ENCODE measurements around the gene ZNHIT1. TPM values are rescaled to one million over a fixed set of nuclear protein-coding genes. Genes with fewer than 3 reads are reported as not detected.
"Not testable (repeated sequence)": the region's sequence is repeated elsewhere in the genome, so short reads cannot be mapped to it uniquely, and the experiment has no call there.

ZNHIT1 gene
- total RNA-seq, 1 donor: 75.6 TPM

- DNase-seq (ENCODE audit: low read depth): no peak
- peak overlapping the region; percentile 98 for H3K4me3 ChIP-seq (ENCODE audit: low read depth, low read length)
- TF ChIP-seq, protein P1, sequence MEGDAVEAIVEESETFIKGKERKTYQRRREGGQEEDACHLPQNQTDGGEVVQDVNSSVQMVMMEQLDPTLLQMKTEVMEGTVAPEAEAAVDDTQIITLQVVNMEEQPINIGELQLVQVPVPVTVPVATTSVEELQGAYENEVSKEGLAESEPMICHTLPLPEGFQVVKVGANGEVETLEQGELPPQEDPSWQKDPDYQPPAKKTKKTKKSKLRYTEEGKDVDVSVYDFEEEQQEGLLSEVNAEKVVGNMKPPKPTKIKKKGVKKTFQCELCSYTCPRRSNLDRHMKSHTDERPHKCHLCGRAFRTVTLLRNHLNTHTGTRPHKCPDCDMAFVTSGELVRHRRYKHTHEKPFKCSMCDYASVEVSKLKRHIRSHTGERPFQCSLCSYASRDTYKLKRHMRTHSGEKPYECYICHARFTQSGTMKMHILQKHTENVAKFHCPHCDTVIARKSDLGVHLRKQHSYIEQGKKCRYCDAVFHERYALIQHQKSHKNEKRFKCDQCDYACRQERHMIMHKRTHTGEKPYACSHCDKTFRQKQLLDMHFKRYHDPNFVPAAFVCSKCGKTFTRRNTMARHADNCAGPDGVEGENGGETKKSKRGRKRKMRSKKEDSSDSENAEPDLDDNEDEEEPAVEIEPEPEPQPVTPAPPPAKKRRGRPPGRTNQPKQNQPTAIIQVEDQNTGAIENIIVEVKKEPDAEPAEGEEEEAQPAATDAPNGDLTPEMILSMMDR (IDR thresholded peaks at IDR 0.05; ENCODE audit: insufficient read depth, low read depth, low read length): no peak
These were observed 27.2 kb downstream of the ZNHIT1 start for GRCh38 chr7:101245147-101245668.

GRCh38 chr7:101248276-101248675 is 30.3 kb downstream of the ZNHIT1 start:
- no peak for DNase-seq (ENCODE audit: low read depth)
- H3K4me3 ChIP-seq (ENCODE audit: low read depth, low read length): no peak overlapping the region
- TF ChIP-seq, protein P1 (IDR thresholded peaks at IDR 0.05; ENCODE audit: insufficient read depth, low read depth, low read length): no peak

- TF ChIP-seq, protein P1 (IDR thresholded peaks at IDR 0.05; ENCODE audit: insufficient read depth, low read depth, low read length): no peak
- DNase-seq (ENCODE audit: low read depth): no peak
- no peak overlapping the region for H3K4me3 ChIP-seq (ENCODE audit: low read depth, low read length)
These were observed 32.4 kb downstream of the ZNHIT1 start for GRCh38 chr7:101250324-101250723.

DNA sequence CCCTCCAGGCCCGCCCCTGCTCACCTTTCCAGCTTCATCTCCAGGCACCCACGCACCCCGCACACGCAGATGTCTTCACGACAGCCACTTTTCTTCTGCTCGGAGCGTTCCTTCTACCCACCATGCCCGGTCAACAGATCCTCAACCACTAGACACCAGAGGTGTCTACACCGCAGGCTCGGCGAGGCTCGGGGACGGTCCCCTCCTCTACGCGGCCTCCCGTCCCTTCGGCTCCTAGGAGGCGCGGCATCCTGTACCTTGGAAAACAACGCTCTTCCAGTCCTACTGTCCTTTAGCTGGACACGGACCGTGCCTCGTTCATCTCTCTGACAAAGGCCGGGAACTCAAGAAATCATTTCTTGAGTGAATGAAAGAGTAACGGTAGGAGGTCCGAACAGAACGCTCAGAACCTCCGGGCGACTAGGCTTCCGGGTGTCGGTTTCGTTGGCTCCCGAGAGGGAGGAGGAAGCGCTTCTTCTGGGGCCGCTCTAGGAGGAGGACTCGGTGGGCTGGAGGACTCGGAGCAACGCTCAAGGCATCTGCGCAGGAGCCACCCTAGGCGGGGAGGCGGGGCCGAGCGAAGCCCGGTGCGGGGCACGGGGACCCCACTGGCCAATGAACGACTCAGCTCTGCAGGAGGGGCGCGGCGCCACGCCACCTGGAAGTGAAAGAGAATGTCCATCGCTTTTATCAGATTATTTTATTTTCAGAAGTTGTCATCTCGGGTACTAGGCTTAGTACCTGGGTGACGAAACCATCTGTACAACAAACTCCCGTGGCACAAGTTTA is 34.1 kb downstream of the ZNHIT1 start:
- TF ChIP-seq, protein P1 (IDR thresholded peaks at IDR 0.05; ENCODE audit: insufficient read depth, low read depth, low read length): no peak
- peak overlapping the region; percentile 77 for H3K4me3 ChIP-seq (ENCODE audit: low read depth, low read length)
- peak; percentile 99 for DNase-seq (ENCODE audit: low read depth)

GRCh38 chr7:101253199-101253598 is 35.2 kb downstream of the ZNHIT1 start:
- not testable (repeated sequence) for H3K4me3 ChIP-seq (ENCODE audit: low read depth, low read length); DNase-seq (ENCODE audit: low read depth)

DNA sequence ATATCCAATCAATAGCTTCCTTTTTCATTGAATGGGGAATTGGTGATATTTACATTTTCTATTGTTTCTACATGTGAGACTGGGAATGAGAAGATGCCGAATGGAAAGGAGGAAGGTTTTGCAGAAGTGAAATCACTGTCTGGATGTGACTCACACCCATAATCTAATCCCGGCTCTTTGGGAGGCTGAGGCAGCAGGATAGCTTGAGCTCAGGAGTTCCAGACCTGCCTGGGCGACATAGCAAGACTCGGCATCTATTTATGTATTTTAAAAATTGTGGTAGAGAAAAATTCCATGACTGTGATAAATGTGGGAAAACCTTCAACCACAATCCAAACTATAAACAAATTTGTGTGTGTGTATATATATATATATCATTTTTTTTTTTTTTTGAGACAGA is 37.8 kb downstream of the ZNHIT1 start:
- peak; percentile 63 for DNase-seq (ENCODE audit: low read depth)
- TF ChIP-seq, protein P1 (IDR thresholded peaks at IDR 0.05; ENCODE audit: insufficient read depth, low read depth, low read length): no peak
- H3K4me3 ChIP-seq (ENCODE audit: low read depth, low read length): no peak overlapping the region

GRCh38 chr7:101258243-101258731 is 40.3 kb downstream of the ZNHIT1 start:
- no peak for DNase-seq (ENCODE audit: low read depth)
- TF ChIP-seq, protein P1 (IDR thresholded peaks at IDR 0.05; ENCODE audit: insufficient read depth, low read depth, low read length): no peak
- no peak overlapping the region for H3K4me3 ChIP-seq (ENCODE audit: low read depth, low read length)

DNA sequence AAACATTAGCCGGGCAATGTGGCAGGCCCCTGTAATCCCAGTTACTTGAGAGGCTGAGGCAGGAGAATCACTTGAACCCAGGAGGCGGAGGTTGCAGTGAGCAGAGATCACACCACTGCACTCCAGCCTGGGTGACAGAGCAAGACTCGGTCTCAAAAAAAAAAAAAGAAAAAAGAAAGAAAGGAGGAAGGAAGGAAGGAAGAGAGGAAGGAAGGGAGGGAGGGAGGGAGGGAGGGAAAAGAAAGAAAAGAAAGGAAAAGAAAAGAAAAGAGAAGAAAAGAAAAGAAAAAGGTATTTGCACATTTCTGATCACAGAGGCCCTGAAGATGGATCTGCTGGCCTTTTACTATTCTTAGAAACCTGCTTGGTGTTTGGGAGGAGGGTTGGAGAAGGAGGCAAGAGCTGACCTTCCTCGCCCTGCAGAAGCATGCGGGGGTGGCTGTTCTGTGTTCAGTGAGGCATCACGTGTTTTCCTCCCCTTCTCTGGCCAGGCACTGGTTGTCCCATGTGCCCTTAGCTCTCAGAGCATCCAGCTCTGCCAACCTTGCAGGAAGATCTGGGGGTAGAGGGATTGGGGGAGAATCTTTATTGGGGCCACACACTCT is 46.2 kb downstream of the ZNHIT1 start:
- H3K4me3 ChIP-seq (ENCODE audit: low read depth, low read length): not testable (repeated sequence)
- peak; percentile 39 for DNase-seq (ENCODE audit: low read depth)
